Hepatocyte (in vitro differentiated cells): Measurements from ENCODE around the gene CST7. TPM values are rescaled to one million over a fixed set of nuclear protein-coding genes. Genes with fewer than 3 reads are reported as not detected.

ENCODE experiments used
- DNase-seq: peaks from one replicate; pipeline ENCODE4 v3.0.0-alpha.2; 2016; ENCODE audit warnings: low spot score
- H2AFZ ChIP-seq: fragments of 200-600 bp; sonication (generic); 2 replicates; pipeline ENCODE4 v1.6.0; 2016; ENCODE audit warnings: antibody characterized with exemption, mild to moderate bottlenecking
- H3K27ac ChIP-seq: fragments of 200-600 bp; sonication (generic); 2 replicates; pipeline ENCODE4 v1.5.1; 2016; ENCODE audit warnings: mild to moderate bottlenecking
- H3K27me3 ChIP-seq: fragments of 200-600 bp; sonication (generic); 2 replicates; pipeline ENCODE4 v1.6.1; 2016
- H3K36me3 ChIP-seq: fragments of 200-600 bp; sonication (generic); replicated peaks from 2 replicates; pipeline ENCODE4 v1.5.1; 2016; ENCODE audit warnings: low read depth; ENCODE audit not compliant: insufficient read depth
- H3K4me1 ChIP-seq: fragments of 200-600 bp; sonication (generic); 2 replicates; pipeline ENCODE4 v1.5.1; 2016; ENCODE audit warnings: mild to moderate bottlenecking, moderate library complexity; ENCODE audit not compliant: insufficient read depth
- H3K4me2 ChIP-seq: fragments of 200-600 bp; sonication (generic); 2 replicates; pipeline ENCODE4 v1.6.0; 2016
- H3K4me3 ChIP-seq: fragments of 200-600 bp; sonication (generic); 2 replicates; pipeline ENCODE4 v1.5.1; 2016; ENCODE audit warnings: mild to moderate bottlenecking
- H3K79me2 ChIP-seq: fragments of 200-600 bp; sonication (generic); 2 replicates; pipeline ENCODE4 v1.6.0; 2017; ENCODE audit warnings: mild to moderate bottlenecking
- H3K9me2 ChIP-seq: fragments of 200-600 bp; sonication (generic); replicated peaks from 2 replicates; pipeline ENCODE4 v1.6.0; 2017; ENCODE audit warnings: mild to moderate bottlenecking; ENCODE audit not compliant: insufficient read depth
- H3K9me3 ChIP-seq: fragments of 200-600 bp; sonication (generic); 2 replicates; pipeline ENCODE4 v1.5.1; 2016; ENCODE audit warnings: low read depth, mild to moderate bottlenecking
- H4K20me1 ChIP-seq: fragments of 200-600 bp; sonication (generic); 2 replicates; pipeline ENCODE4 v1.6.0; 2016; ENCODE audit warnings: mild to moderate bottlenecking; ENCODE audit not compliant: insufficient read depth, poor library complexity, severe bottlenecking
- CTCF ChIP-seq: fragments of 200-600 bp; sonication (generic); IDR thresholded peaks from 2 replicates; pipeline ENCODE4 v1.5.1; 2016; ENCODE audit warnings: antibody characterized with exemption, mild to moderate bottlenecking; ENCODE audit not compliant: poor library complexity
- EZH2 ChIP-seq: fragments of 200-600 bp; sonication (generic); IDR thresholded peaks from 2 replicates; pipeline ENCODE4 v1.6.1; 2016; ENCODE audit warnings: antibody characterized with exemption, mild to moderate bottlenecking, borderline replicate concordance
- EZH2phosphoT487 ChIP-seq: fragments of 200-600 bp; sonication (generic); IDR thresholded peaks from one replicate; pipeline ENCODE4 v1.6.1; 2018; ENCODE audit warnings: antibody characterized with exemption, mild to moderate bottlenecking, low read depth, moderate library complexity; ENCODE audit not compliant: unreplicated experiment, severe bottlenecking
- WGBS: methylation state at CpG from one replicate; pipeline ENCODE4 v1.1.6; 2016; ENCODE audit warnings: low lambda C conversion rate; ENCODE audit errors: missing lambda C conversion rate; 5-methylcytosine and 5-hydroxymethylcytosine counted together
- polyA plus RNA-seq: library from polyadenylated mRNA; unstranded; fragments of >200 nt; fragmentation: Nextera tagmentation; extraction: Ambion mirVana; gene quantifications from 2 replicates; pipeline ENCODE4 v1.2.1, GENCODE V29; 2016
- total RNA-seq: library from RNA; depleted of rRNA; stranded (reverse); fragments of >200 nt; gene quantifications from 2 replicates; pipeline ENCODE4 v1.2.3, GENCODE V29; 2014

The CST7 gene
- total and polyA plus RNA-seq, 2 experiments from 2014 or later = not detected

- Histone ChIP-seq H2AFZ (no peak overlapping the region), H3K4me2 (no peak overlapping the region), H3K79me2 (no peaks in the 10 kb centered on the region), H3K27me3 (no peaks in the 10 kb centered on the region), H3K4me1 (no peaks in the 10 kb centered on the region), H3K36me3 (no peaks in the 10 kb centered on the region), H3K27ac (no peak overlapping the region), H3K4me3 (no peak overlapping the region), H3K9me3 (no peaks in the 10 kb centered on the region), H3K9me2 (no peaks in the 10 kb centered on the region), H4K20me1 (no peaks in the 10 kb centered on the region)
- no peak for DNase-seq
- WGBS = 93% methylated on average over 13 of the region's 20 CpGs
- TF ChIP-seq EZH2 (no peak), CTCF (no peak), EZH2phosphoT487 (no peak)
Measured at GRCh38 chr20:24961384-24962181, 12.5 kb downstream of the CST7 start.

DNA sequence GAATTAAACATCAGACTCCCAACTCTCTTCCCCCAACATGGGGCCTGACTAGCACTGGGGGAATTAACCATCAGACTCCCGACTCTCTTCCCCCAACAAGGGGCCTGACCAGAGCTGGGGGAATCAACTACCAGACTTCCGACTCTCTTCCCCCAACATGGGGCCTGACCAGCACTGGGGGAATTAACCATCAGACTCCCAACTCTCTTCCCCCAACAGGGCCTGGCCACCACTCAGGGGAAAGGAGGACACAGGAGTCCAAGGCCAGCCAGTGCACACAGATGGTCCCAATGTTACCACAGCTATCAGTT is 13.1 kb downstream of the CST7 start:
- no peak for TF ChIP-seq CTCF
- no peak for TF ChIP-seq EZH2
- TF ChIP-seq EZH2phosphoT487 = no peak

GRCh38 chr20:24962510-24962909 is 13.4 kb downstream of the CST7 start:
- Histone ChIP-seq H3K36me3 (no peaks in the 10 kb centered on the region), H3K4me1 (no peaks in the 10 kb centered on the region), H3K4me2 (no peak overlapping the region), H4K20me1 (no peaks in the 10 kb centered on the region), H3K79me2 (no peaks in the 10 kb centered on the region), H3K4me3 (no peak overlapping the region), H3K27me3 (no peaks in the 10 kb centered on the region), H3K9me2 (no peaks in the 10 kb centered on the region), H3K27ac (no peak overlapping the region), H3K9me3 (no peaks in the 10 kb centered on the region), H2AFZ (no peak overlapping the region)
- no peak for TF ChIP-seq CTCF
- TF ChIP-seq EZH2 = no peak
- no peak for TF ChIP-seq EZH2phosphoT487
- DNase-seq = no peak
- WGBS = 86% methylated on average over 6 of the region's 6 CpGs

More for the DNA sequence above, 13.1 kb downstream of the CST7 start:
- H3K27ac ChIP-seq = no peak overlapping the region
- H3K36me3 ChIP-seq = no peaks in the 10 kb centered on the region
- 88% methylated on average over 2 of the region's 2 CpGs for WGBS
- no peaks in the 10 kb centered on the region for H4K20me1 ChIP-seq
- DNase-seq = no peak
- no peaks in the 10 kb centered on the region for H3K9me2 ChIP-seq
- H3K4me1 ChIP-seq = no peaks in the 10 kb centered on the region
- no peaks in the 10 kb centered on the region for H3K79me2 ChIP-seq
- H3K27me3 ChIP-seq = no peaks in the 10 kb centered on the region
- H3K9me3 ChIP-seq = no peaks in the 10 kb centered on the region
- no peak overlapping the region for H3K4me3 ChIP-seq
- H3K4me2 ChIP-seq = no peak overlapping the region
- H2AFZ ChIP-seq = no peak overlapping the region
